Measurements from ENCODE around the gene GRM7. TPM values are rescaled to one million over a fixed set of nuclear protein-coding genes. Genes with fewer than 3 reads are reported as not detected.

Gene GRM7
- total and polyA plus RNA-seq, 4 donors = 0.20 to 1.3 (median 0.80) TPM

- Histone ChIP-seq H3K27me3 (ENCODE audit: control insufficient read depth in 3 of 3, insufficient read depth in 3 of 3, low read length in 2 of 3) (no peaks in the 10 kb centered on the region), H3K9me3 (ENCODE audit: control insufficient read depth in 4 of 4, insufficient read depth in 3 of 4, low read length in 3 of 4) (peaks cover 0 to 2% (median 0%) of the 10 kb centered on the region in 4 donors), H3K9ac (ENCODE audit: insufficient read depth in 1 of 2, low read length in 2 of 2) (no peak overlapping the region), H3K27ac (ENCODE audit: low read depth in 1 of 2, low read length in 1 of 2) (no peak overlapping the region), H3K4me3 (no peak overlapping the region), H3K4me1 (ENCODE audit: control insufficient read depth in 5 of 5, insufficient read depth in 5 of 5, low read length in 5 of 5) (peaks cover 0 to 12% (median 0%) of the 10 kb centered on the region in 5 donors), H3K36me3 (ENCODE audit: control insufficient read depth in 4 of 4, insufficient read depth in 4 of 4, low read length in 4 of 4) (no peaks in the 10 kb centered on the region)
- no peak for TF ChIP-seq CTCF (IDR thresholded peaks at IDR 0.05; ENCODE audit: control extremely low read depth, extremely low read depth)
- WGBS, 2 donors = 75 to 92% methylated on average over 1 of the region's 1 CpG
- DNase-seq (no peak), ATAC-seq (ENCODE audit: insufficient read depth, low FRiP score) (no peak)
Measured at GRCh38 chr3:7195934-7196333, 335.0 kb downstream of the GRM7 start.

GRCh38 chr3:7201784-7202183 lies 340.9 kb downstream of the GRM7 start:
- Histone ChIP-seq H3K9me3 (ENCODE audit: control insufficient read depth in 4 of 4, insufficient read depth in 3 of 4, low read length in 3 of 4) (no peaks in the 10 kb centered on the region), H3K27ac (ENCODE audit: low read depth in 1 of 2, low read length in 1 of 2) (no peak overlapping the region), H3K9ac (ENCODE audit: insufficient read depth in 1 of 2, low read length in 2 of 2) (no peak overlapping the region), H3K27me3 (ENCODE audit: control insufficient read depth in 3 of 3, insufficient read depth in 3 of 3, low read length in 2 of 3) (no peaks in the 10 kb centered on the region), H3K4me3 (no peak overlapping the region), H3K36me3 (ENCODE audit: control insufficient read depth in 4 of 4, insufficient read depth in 4 of 4, low read length in 4 of 4) (no peaks in the 10 kb centered on the region), H3K4me1 (ENCODE audit: control insufficient read depth in 5 of 5, insufficient read depth in 5 of 5, low read length in 5 of 5) (no peaks in the 10 kb centered on the region)
- TF ChIP-seq CTCF (IDR thresholded peaks at IDR 0.05; ENCODE audit: control extremely low read depth, extremely low read depth) = no peak
- 73 to 76% methylated on average over 2 of the region's 2 CpGs for WGBS, 2 donors
- no peak for DNase-seq
- no peak for ATAC-seq (ENCODE audit: insufficient read depth, low FRiP score)

- no peak overlapping the region for H3K27ac ChIP-seq (ENCODE audit: low read depth in 1 of 2, low read length in 1 of 2)
- no peaks in the 10 kb centered on the region for H3K36me3 ChIP-seq (ENCODE audit: control insufficient read depth in 4 of 4, insufficient read depth in 4 of 4, low read length in 4 of 4)
- no peak overlapping the region for H3K4me3 ChIP-seq
- no peak for TF ChIP-seq CTCF (IDR thresholded peaks at IDR 0.05; ENCODE audit: control extremely low read depth, extremely low read depth)
- no peaks in the 10 kb centered on the region for H3K27me3 ChIP-seq (ENCODE audit: control insufficient read depth in 3 of 3, insufficient read depth in 3 of 3, low read length in 2 of 3)
- WGBS, 2 donors = 91% methylated on average over 5 of the region's 5 CpGs
- no peaks in the 10 kb centered on the region for H3K4me1 ChIP-seq (ENCODE audit: control insufficient read depth in 5 of 5, insufficient read depth in 5 of 5, low read length in 5 of 5)
- ATAC-seq (ENCODE audit: insufficient read depth, low FRiP score) = no peak
- H3K9me3 ChIP-seq (ENCODE audit: control insufficient read depth in 4 of 4, insufficient read depth in 3 of 4, low read length in 3 of 4) = no peaks in the 10 kb centered on the region
- no peak for DNase-seq
- no peak overlapping the region for H3K9ac ChIP-seq (ENCODE audit: insufficient read depth in 1 of 2, low read length in 2 of 2)
Measured at GRCh38 chr3:7203969-7204847, 343.3 kb downstream of the GRM7 start.

Measured in lung (tissue), 12 donors.